ENCODE measurements around the gene SCAANT1. TPM values are rescaled to one million over a fixed set of nuclear protein-coding genes. Genes with fewer than 3 reads are reported as not detected.

The SCAANT1 gene
- total RNA-seq, 2 experiments from 2014 or later: not detected

DNA sequence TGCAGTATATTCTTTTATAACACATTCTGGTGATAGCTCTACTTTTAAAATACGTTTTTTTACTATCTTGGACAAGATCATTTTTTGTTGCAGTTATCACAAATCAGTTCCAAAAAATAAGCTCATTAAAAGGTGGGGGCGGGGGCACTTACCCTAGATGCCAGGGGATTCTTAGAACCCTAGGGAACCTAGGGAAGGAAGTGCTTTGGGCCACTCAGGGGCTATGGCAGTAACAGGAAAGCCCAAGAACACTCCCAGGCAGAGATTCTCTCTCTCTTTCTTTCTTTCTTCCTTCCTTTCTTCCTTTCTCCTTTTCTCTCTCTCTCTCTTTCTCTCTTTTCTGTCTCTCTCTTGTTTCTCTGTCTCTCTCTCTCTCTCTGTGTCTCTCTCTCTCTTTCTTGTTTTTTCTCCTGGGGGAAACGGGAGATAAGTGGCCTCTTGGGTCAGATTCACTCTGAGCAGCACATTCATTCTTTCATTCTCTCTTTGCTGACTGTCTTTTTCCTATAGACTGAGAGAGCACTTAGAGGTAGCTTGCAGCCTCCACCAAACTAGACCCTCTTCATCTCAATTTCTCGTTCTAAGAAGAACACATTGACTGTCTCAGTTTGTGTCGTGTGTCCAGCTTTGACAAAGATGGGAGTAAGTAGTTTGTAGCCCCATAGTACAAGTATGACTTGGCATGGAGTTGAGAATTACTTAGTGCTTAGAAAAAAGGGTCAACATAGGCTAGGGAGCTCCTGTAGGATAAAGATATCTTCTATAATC is 16.6 kb downstream of the SCAANT1 start:
- Mint-ChIP-seq H3K36me3 (ENCODE audit: low read depth) (peaks cover 24% of the 10 kb centered on the region), H3K27me3 (no peaks in the 10 kb centered on the region), H3K4me1 (peaks cover 47% of the 10 kb centered on the region), H3K27ac (peak overlapping the region; percentile 70), H3K9me3 (ENCODE audit: low read depth) (peaks cover 2% of the 10 kb centered on the region), H3K4me3 (no peak overlapping the region)
- DNase-seq: no peak
- intact Hi-C loops (cut with DNase I, micrococcal nuclease): no loop called here
- peak; percentile 88 for ATAC-seq
- ChIA-PET POLR2A (no interaction called here), CTCF (interaction anchor here (0.7 kb wide), 2 partner anchors 12 to 36 kb away, joined by 3 read pairs; no protein-coding TSS in a partner anchor)

DNA sequence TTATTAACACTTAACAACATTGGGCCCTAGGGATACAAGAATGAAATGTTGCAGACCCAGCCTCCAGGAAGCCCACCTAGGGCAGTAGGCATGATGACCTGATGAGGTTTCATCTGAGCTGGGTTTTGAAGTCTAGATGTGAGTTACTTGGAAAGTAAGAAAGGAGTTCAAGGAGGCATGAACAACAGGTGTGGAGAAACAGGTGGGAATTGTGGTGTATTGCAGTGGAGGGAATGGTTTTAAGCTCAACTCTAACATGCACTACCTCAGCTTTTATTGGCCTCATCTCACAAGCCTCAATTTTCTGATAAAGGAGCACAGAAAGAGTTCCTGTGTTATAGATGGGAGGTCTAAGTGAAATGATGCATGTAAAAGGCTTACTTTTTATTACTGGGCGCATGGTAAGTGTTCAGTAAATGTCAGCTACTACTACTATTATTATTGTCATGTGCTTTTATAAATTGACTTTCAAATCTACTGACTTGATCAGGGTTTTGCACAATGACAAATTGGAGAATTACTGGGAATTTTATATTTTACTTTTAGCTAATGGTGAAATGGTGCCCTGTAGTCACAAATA is 19.3 kb downstream of the SCAANT1 start:
- Mint-ChIP-seq H3K27ac (no peak overlapping the region), H3K9me3 (ENCODE audit: low read depth) (no peaks in the 10 kb centered on the region), H3K27me3 (no peaks in the 10 kb centered on the region), H3K4me1 (peaks cover 36% of the 10 kb centered on the region), H3K36me3 (ENCODE audit: low read depth) (peaks cover 6% of the 10 kb centered on the region), H3K4me3 (no peak overlapping the region)
- ChIA-PET CTCF (no interaction called here), POLR2A (no interaction called here)
- intact Hi-C loops (cut with DNase I, micrococcal nuclease): no loop called here
- DNase-seq (no peak), ATAC-seq (no peak)

DNA sequence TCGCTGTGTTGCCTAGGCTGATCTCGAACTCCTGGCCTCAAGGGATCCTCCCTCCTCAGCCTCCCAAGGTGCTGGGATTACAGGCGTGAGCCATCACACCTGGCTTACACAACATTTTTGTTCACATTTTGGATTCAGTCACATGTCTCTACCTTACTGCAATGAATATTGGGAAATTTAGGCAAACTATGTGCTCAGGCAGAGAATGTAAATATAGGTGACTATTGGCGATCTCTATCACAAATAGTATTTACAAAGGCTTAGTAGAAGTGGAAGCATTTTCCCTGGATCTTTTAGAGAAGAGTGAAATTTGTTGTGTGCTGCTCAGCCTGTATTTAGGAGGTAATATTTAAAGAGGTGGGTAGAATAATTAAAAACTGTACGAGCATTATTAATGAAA is 20.7 kb downstream of the SCAANT1 start:
- ChIA-PET POLR2A (no interaction called here), CTCF (no interaction called here)
- no peak overlapping the region for H3K27ac Mint-ChIP-seq
- H3K27me3 Mint-ChIP-seq: no peaks in the 10 kb centered on the region
- no peak for ATAC-seq
- no peak overlapping the region for H3K4me3 Mint-ChIP-seq
- intact Hi-C loops (cut with DNase I, micrococcal nuclease): no loop called here
- DNase-seq: no peak
- H3K36me3 Mint-ChIP-seq (ENCODE audit: low read depth): peaks cover 7% of the 10 kb centered on the region
- no peaks in the 10 kb centered on the region for H3K9me3 Mint-ChIP-seq (ENCODE audit: low read depth)
- peaks cover 36% of the 10 kb centered on the region for H3K4me1 Mint-ChIP-seq

DNA sequence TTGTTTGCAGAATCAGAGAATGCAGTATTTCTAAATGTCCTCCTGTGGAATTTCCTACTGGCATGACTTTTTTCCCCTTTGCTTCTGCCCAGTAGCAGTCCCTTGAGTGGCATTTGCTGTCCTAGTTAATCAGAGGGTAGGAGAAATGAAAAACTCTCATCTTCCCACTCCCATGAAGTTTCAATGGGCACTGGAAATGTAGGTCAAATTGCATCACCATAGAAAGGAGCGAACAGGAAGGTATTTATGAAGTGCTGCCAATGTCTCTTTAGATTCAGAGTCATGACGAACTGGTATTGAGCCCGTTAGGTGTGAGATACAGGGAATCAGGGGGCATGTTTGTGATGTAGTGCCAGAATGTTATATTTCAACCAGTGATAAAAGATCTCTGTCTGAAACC is 25.3 kb downstream of the SCAANT1 start:
- ATAC-seq (no peak), DNase-seq (no peak)
- H3K4me3 Mint-ChIP-seq: no peak overlapping the region
- H3K27ac Mint-ChIP-seq: no peak overlapping the region
- intact Hi-C loops (cut with DNase I, micrococcal nuclease): no loop called here
- peaks cover 9% of the 10 kb centered on the region for H3K36me3 Mint-ChIP-seq (ENCODE audit: low read depth)
- no peaks in the 10 kb centered on the region for H3K27me3 Mint-ChIP-seq
- ChIA-PET POLR2A (no interaction called here), CTCF (no interaction called here)
- H3K4me1 Mint-ChIP-seq: peaks cover 13% of the 10 kb centered on the region
- no peaks in the 10 kb centered on the region for H3K9me3 Mint-ChIP-seq (ENCODE audit: low read depth)

DNA sequence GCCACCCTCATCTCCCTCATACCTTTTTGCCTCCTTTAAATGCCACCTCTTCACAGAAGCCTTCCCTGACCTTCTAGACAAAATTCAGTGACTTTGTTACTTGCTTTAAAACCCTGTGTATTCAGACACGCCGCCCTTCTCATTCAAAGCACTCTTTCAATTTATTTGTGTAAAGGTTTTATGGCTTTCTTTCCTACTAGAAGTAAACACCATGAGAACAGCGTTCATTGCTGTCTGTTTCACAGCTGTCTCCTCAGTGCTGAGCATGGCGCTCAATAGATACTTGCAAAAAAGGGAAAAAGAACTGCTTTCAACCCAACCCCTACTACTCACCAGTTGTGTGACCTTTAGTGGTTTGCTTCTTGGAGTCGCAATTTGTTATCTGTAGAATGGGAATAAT is 31.5 kb downstream of the SCAANT1 start:
- ChIA-PET CTCF (no interaction called here), POLR2A (no interaction called here)
- intact Hi-C loops (cut with DNase I, micrococcal nuclease): no loop called here
- H3K27me3 Mint-ChIP-seq: no peaks in the 10 kb centered on the region
- peaks cover 2% of the 10 kb centered on the region for H3K36me3 Mint-ChIP-seq (ENCODE audit: low read depth)
- H3K9me3 Mint-ChIP-seq (ENCODE audit: low read depth): no peaks in the 10 kb centered on the region
- peaks cover 48% of the 10 kb centered on the region for H3K4me1 Mint-ChIP-seq
- H3K4me3 Mint-ChIP-seq: no peak overlapping the region
- no peak for DNase-seq
- no peak for ATAC-seq
- H3K27ac Mint-ChIP-seq: no peak overlapping the region

DNA sequence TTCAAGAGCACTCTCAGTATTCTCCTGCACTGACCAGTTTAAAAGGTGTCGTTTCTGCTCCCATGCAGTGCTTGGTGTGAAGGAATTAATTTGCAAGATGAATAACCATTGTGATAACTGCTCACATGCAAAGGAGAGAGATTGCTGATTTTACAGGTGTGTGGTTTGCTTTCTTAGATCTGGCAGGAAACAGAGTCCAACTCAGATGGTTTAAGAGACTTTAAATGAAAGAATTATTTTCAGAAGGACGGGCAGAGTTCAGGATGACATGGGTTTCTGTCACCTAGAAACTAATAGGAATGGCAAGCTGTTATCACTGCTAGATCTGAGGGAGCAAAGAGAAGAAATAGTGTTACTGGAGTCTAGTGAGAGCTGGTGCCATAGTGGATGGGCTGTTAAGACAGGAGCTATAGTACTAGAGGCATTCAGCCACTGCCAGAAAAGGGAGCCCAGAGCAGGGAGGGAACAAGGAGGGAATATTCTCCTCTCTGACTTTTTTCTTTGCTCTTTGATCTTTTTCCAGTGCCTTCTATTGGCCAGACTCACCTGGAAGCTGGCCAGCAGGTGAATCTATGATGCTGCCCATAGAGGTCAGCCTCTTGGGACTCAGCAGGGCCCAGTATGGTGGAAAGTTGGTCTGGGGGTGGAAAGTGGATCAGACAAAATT is 33.7 kb downstream of the SCAANT1 start:
- Mint-ChIP-seq H3K4me3 (no peak overlapping the region), H3K4me1 (peaks cover 55% of the 10 kb centered on the region), H3K36me3 (ENCODE audit: low read depth) (no peaks in the 10 kb centered on the region), H3K9me3 (ENCODE audit: low read depth) (no peaks in the 10 kb centered on the region), H3K27ac (peak overlapping the region; percentile 29), H3K27me3 (no peaks in the 10 kb centered on the region)
- ATAC-seq (peak; percentile 16), DNase-seq (no peak)
- CTCF ChIA-PET: no interaction called here
- intact Hi-C loops (cut with DNase I, micrococcal nuclease): no loop called here
- POLR2A ChIA-PET: no interaction called here

DNA sequence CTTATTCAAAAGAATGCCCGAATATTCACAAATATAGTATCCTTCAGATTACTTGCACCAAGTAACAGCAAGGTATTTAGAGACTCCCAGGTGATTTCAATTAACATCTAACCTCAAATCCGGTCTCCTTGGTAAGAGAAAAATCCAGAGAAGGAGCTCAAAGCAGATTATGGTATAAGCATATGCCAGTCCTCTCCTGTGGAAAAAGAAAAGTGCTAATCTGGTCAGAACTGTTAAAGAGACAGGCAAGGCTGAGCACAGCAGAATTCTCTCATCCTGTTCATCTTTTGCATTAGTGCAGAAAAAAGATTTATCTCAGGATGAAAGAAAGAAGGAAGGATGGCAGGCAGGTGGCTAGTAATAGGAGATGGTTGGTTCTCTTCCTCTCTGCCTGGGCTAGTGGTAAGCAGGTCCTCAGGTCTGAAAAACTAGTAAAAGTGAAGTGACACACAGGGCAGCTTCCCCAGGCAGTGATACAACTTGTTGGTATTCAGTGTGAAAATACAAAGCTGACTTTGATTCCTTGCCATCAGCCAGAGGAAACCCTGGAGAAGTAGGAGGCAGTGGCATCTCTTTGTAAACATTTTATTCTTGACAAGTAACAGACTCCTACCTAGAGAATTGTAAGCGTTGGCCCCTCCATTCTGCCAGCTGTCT is 34.3 kb downstream of the SCAANT1 start:
- Mint-ChIP-seq H3K9me3 (ENCODE audit: low read depth) (no peaks in the 10 kb centered on the region), H3K36me3 (ENCODE audit: low read depth) (no peaks in the 10 kb centered on the region), H3K4me1 (peaks cover 55% of the 10 kb centered on the region), H3K27ac (no peak overlapping the region), H3K4me3 (no peak overlapping the region), H3K27me3 (no peaks in the 10 kb centered on the region)
- intact Hi-C loops (cut with DNase I, micrococcal nuclease): no loop called here
- DNase-seq (no peak), ATAC-seq (peak; percentile 30)
- CTCF ChIA-PET: interaction anchor here (1.6 kb wide), 1 partner anchor 8 kb away, joined by 3 read pairs; no protein-coding TSS in a partner anchor
- POLR2A ChIA-PET: no interaction called here

DNA sequence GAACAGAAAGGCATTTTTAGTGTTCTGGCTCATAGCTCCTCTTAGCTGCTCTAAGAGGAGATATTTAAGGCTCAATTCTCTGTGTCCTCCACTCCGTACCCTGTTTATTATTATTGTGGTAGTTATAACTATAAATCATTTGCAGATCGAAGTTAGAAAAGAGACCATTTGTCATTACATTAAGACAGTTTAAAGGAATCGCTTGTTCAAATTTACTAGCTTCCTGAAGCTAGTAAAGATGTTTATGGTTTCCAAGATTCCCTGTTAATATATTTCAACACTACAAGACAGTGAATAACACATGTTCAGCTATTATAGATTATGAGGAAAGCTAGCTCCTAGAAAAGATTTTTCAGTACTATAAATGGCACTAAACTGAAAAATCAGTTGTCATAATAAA is 35.9 kb downstream of the SCAANT1 start:
- Mint-ChIP-seq H3K27ac (no peak overlapping the region), H3K4me1 (peaks cover 59% of the 10 kb centered on the region), H3K4me3 (no peak overlapping the region), H3K9me3 (ENCODE audit: low read depth) (no peaks in the 10 kb centered on the region), H3K36me3 (ENCODE audit: low read depth) (no peaks in the 10 kb centered on the region), H3K27me3 (no peaks in the 10 kb centered on the region)
- ATAC-seq (no peak), DNase-seq (no peak)
- intact Hi-C loops (cut with DNase I, micrococcal nuclease): no loop called here
- ChIA-PET POLR2A (interaction anchor here (0.6 kb wide), 1 partner anchor 731 kb away, joined by 4 read pairs; no protein-coding TSS in a partner anchor), CTCF (interaction anchor here (0.7 to 1.6 kb wide), 3 partner anchors 10 to 169 kb away, joined by 3 read pairs; no protein-coding TSS in a partner anchor)

DNA sequence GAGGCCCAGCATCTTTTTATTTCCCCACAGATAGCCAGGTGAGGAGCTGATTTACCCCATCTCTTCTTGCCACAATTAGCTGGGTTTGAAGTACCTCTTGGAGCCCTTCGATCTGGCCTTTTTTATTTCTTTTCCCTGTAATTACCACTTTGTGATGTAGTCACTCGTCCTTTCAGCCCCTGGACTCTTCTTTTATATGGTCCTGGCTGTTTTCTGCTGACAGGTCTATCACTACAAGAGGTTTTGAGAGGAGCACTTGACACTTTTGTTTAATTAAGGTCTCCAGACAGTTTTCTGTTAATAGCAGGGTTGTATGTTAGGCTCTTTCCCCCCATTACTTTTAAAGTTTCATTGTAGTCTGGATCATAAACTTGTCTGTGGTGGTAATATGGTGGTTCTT is 36.7 kb downstream of the SCAANT1 start:
- intact Hi-C loops (cut with DNase I, micrococcal nuclease): no loop called here
- H3K9me3 Mint-ChIP-seq (ENCODE audit: low read depth): no peaks in the 10 kb centered on the region
- POLR2A ChIA-PET: no interaction called here
- H3K4me3 Mint-ChIP-seq: no peak overlapping the region
- CTCF ChIA-PET: interaction anchor here (0.7 to 1.1 kb wide), 2 partner anchors 9 to 13 kb away, joined by 3 read pairs; no protein-coding TSS in a partner anchor
- H3K4me1 Mint-ChIP-seq: peaks cover 58% of the 10 kb centered on the region
- H3K36me3 Mint-ChIP-seq (ENCODE audit: low read depth): peaks cover 4% of the 10 kb centered on the region
- H3K27me3 Mint-ChIP-seq: no peaks in the 10 kb centered on the region
- DNase-seq: no peak
- H3K27ac Mint-ChIP-seq: no peak overlapping the region
- no peak for ATAC-seq

DNA sequence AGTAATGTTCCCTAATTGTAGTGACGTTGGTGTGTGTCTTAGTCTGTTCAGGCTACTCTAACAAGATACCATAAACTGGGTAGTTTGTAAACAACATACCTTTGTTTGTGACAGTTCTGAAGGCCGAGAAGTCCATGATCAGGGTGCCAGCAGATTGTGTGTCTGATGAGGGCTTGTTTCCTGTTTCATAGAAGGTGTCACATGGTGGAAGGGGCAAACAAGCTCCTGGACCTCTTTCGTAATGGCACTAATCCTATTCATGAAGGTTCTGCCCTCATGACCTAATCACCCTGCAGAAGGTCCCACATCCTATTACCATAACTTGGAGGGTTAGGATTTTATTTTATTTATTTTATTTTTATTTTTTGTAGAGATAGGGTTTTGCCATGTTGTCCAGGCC is 37.4 kb downstream of the SCAANT1 start:
- peaks cover 6% of the 10 kb centered on the region for H3K36me3 Mint-ChIP-seq (ENCODE audit: low read depth)
- DNase-seq: no peak
- H3K27me3 Mint-ChIP-seq: no peaks in the 10 kb centered on the region
- intact Hi-C loops (cut with DNase I, micrococcal nuclease): no loop called here
- no peak overlapping the region for H3K4me3 Mint-ChIP-seq
- ChIA-PET CTCF (no interaction called here), POLR2A (interaction anchor here (0.6 kb wide), 1 partner anchor 27 kb away, joined by 5 read pairs; no protein-coding TSS in a partner anchor)
- H3K27ac Mint-ChIP-seq: no peak overlapping the region
- H3K9me3 Mint-ChIP-seq (ENCODE audit: low read depth): no peaks in the 10 kb centered on the region
- no peak for ATAC-seq
- H3K4me1 Mint-ChIP-seq: peaks cover 58% of the 10 kb centered on the region

DNA sequence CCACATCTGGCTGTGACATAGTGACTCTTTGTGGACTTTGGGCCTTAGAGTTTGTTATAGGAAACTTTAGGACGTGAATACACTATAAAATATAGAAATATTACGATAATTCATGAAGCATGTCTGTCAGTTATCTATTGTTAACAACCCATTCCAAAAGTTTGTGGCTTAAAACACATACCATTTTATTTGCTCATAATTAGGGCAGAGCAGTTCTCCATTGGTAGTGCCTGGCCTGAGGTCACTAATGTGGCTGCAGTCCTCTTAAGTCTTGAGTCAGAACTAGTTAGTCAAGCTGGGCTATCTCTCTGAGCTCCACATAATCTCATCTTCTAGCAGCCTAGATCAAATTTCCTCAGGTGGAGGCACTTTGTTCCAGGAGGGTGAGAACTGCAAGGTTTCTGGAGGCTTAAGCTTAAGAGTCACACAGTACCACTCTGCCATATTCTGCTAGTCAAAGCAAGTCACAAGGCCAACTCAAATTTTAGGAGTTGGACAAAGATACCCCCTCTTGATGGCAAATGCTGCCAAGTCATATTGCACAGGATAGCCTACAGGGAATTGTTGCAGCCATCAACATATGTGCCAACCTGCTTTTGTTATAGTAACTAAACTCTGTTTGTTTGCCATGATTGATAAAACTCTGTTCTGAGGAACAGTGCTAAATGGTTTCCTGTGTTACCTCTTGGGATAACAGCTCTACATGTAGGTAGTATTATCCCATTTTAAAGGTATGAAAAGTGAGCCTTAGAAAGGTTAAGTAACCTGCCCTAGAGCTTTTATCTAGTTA is 39.9 kb downstream of the SCAANT1 start:
- DNase-seq (no peak), ATAC-seq (no peak)
- CTCF ChIA-PET: interaction anchor here (0.7 kb wide), 1 partner anchor 12 kb away, joined by 3 read pairs; no protein-coding TSS in a partner anchor
- Mint-ChIP-seq H3K27me3 (no peaks in the 10 kb centered on the region), H3K4me1 (peaks cover 55% of the 10 kb centered on the region), H3K36me3 (ENCODE audit: low read depth) (peaks cover 6% of the 10 kb centered on the region), H3K4me3 (no peak overlapping the region), H3K27ac (no peak overlapping the region), H3K9me3 (ENCODE audit: low read depth) (no peaks in the 10 kb centered on the region)
- POLR2A ChIA-PET: no interaction called here
- intact Hi-C loops (cut with DNase I, micrococcal nuclease): no loop called here
